Liver (tissue), 9 donors: ENCODE measurements around the gene MFSD1. TPM values are rescaled to one million over a fixed set of nuclear protein-coding genes. Genes with fewer than 3 reads are reported as not detected.

Source experiments
- DNase-seq: peaks from one replicate; pipeline ENCODE4 v3.0.0-alpha.2; 2017; ENCODE audit warnings: low spot score
- H3K27ac ChIP-seq, 2 donors: one replicate each; pipeline ENCODE4 v1.7.0; 2013; ENCODE audit warnings: inconsistent platforms in 2 of 2, low read length in 2 of 2, control low read depth in 1 of 2, low read depth in 1 of 2, mild to moderate bottlenecking in 1 of 2
- H3K27me3 ChIP-seq, 4 donors: one replicate each; pipeline versions ENCODE4 v1.6.1 to v1.7.0; 2013; ENCODE audit warnings: low read length in 3 of 4, inconsistent platforms in 1 of 4, mild to moderate bottlenecking in 1 of 4, moderate library complexity in 1 of 4; ENCODE audit not compliant: control insufficient read depth in 4 of 4, insufficient read depth in 4 of 4
- H3K36me3 ChIP-seq, 4 donors: one replicate each; pipeline versions ENCODE4 v1.6.1 to v1.7.0; 2013; ENCODE audit warnings: low read length in 3 of 4, mild to moderate bottlenecking in 3 of 4, low read depth in 1 of 4, moderate library complexity in 1 of 4; ENCODE audit not compliant: control insufficient read depth in 4 of 4, insufficient read depth in 3 of 4
- H3K4me1 ChIP-seq, 4 donors: one replicate each; pipeline versions ENCODE4 v1.6.1 to v1.7.0; 2013; ENCODE audit warnings: low read length in 3 of 4, mild to moderate bottlenecking in 3 of 4, moderate library complexity in 1 of 4; ENCODE audit not compliant: control insufficient read depth in 4 of 4, insufficient read depth in 4 of 4
- H3K4me3 ChIP-seq, 3 donors: one replicate each; pipeline versions ENCODE4 v1.6.1 to v1.7.0; 2013; ENCODE audit warnings: low read length in 3 of 3, control low read depth in 1 of 3, low read depth in 1 of 3, mild to moderate bottlenecking in 1 of 3
- H3K9ac ChIP-seq, 2 donors: one replicate each; pipeline ENCODE4 v1.7.0; 2013; ENCODE audit warnings: low read length in 2 of 2, mild to moderate bottlenecking in 2 of 2, moderate library complexity in 2 of 2, control low read depth in 1 of 2, low read depth in 1 of 2
- H3K9me3 ChIP-seq, 4 donors: one replicate each; pipeline versions ENCODE4 v1.6.1 to v1.7.0; 2013; ENCODE audit warnings: low read length in 3 of 4; ENCODE audit not compliant: control insufficient read depth in 4 of 4
- ATF3 ChIP-seq: IDR thresholded peaks from 2 replicates; pipeline ENCODE4 v1.6.1; 2016; ENCODE audit warnings: antibody characterized with exemption
- EGR1 ChIP-seq, 2 donors: IDR thresholded peaks; 2 replicates each; pipeline ENCODE4 v1.6.1; 2016 to 2018; ENCODE audit warnings: antibody characterized with exemption in 2 of 2, low read depth in 2 of 2
- FOXA1 ChIP-seq: IDR thresholded peaks from 2 replicates; pipeline ENCODE4 v1.6.1; 2016; ENCODE audit warnings: antibody characterized with exemption
- FOXA2 ChIP-seq: IDR thresholded peaks from 2 replicates; pipeline ENCODE4 v1.6.1; 2016; ENCODE audit warnings: antibody characterized with exemption
- GABPA ChIP-seq, 2 donors: IDR thresholded peaks in 1 of 2; conservative IDR thresholded peaks in 1 of 2; 2 replicates each; pipeline ENCODE4 v1.6.1; 2016; ENCODE audit warnings: antibody characterized with exemption in 2 of 2, mild to moderate bottlenecking in 1 of 2, moderate library complexity in 1 of 2
- HNF4A ChIP-seq, 2 donors: conservative IDR thresholded peaks; 2 replicates each; pipeline ENCODE4 v1.6.1; 2016; ENCODE audit warnings: antibody characterized with exemption in 2 of 2, mild to moderate bottlenecking in 2 of 2
- HNF4G ChIP-seq: IDR thresholded peaks from 2 replicates; pipeline ENCODE4 v1.6.1; 2016; ENCODE audit warnings: antibody characterized with exemption
- JUND ChIP-seq, 2 donors: IDR thresholded peaks; 2 replicates each; pipeline ENCODE4 v1.6.1; 2016; ENCODE audit warnings: antibody characterized with exemption in 2 of 2
- NR2F2 ChIP-seq: IDR thresholded peaks from 2 replicates; pipeline ENCODE4 v1.6.1; 2016; ENCODE audit warnings: antibody characterized with exemption
- RXRA ChIP-seq, 2 donors: IDR thresholded peaks; 2 replicates each; pipeline ENCODE4 v1.6.1; 2017 to 2018; ENCODE audit warnings: antibody characterized with exemption in 2 of 2, mild to moderate bottlenecking in 1 of 2
- SP1 ChIP-seq: IDR thresholded peaks from 2 replicates; pipeline ENCODE4 v1.6.1; 2018; ENCODE audit warnings: antibody characterized with exemption, mild to moderate bottlenecking
- TAF1 ChIP-seq: conservative IDR thresholded peaks from 2 replicates; pipeline ENCODE4 v1.6.1; 2016; ENCODE audit warnings: antibody characterized with exemption, mild to moderate bottlenecking
- YY1 ChIP-seq: IDR thresholded peaks from 2 replicates; pipeline ENCODE4 v1.6.1; 2016; ENCODE audit warnings: antibody characterized with exemption, mild to moderate bottlenecking
- WGBS: extraction: QIAGEN DNeasy Blood & Tissue Kit; methylation state at CpG from one replicate; pipeline ENCODE4 v1.1.7; 2013; 5-methylcytosine and 5-hydroxymethylcytosine counted together
- polyA plus RNA-seq, 2 donors: library from polyadenylated mRNA; stranded (reverse) in 1 of 2; unstranded in 1 of 2; fragments of 200-250 nt in 1 of 2; fragments of >200 nt in 1 of 2; fragmentation: Nextera tagmentation in 1 of 2; extraction: Ambion mirVana in 1 of 2; gene quantifications; one replicate each; pipeline versions ENCODE4 v1.2.1 to v1.2.3, GENCODE V29; 2013 to 2015
- total RNA-seq, 2 donors: library from RNA; depleted of rRNA; stranded (reverse); fragments of >200 nt; gene quantifications; one replicate each; pipeline ENCODE4 v1.2.3, GENCODE V29; 2014
- TF ChIP-seq, protein P1 (sequence below): IDR thresholded peaks from 2 replicates; pipeline ENCODE4 v1.6.1; 2016; ENCODE audit warnings: antibody characterized with exemption
- donor health status: healthy.
- donor health status: healthy.
- donor health status: healthy.
- donor health status: healthy.
- donor health status: healthy.

Gene MFSD1
- total and polyA plus RNA-seq, 4 donors: 30.4 to 84.7 (median 60.3) TPM

- TF ChIP-seq NR2F2: no peak
- TF ChIP-seq ATF3: no peak
- TF ChIP-seq HNF4A (conservative IDR thresholded peaks at IDR 0.05): no peak
- TF ChIP-seq JUND (IDR thresholded peaks at IDR 0.05): no peak
- TF ChIP-seq HNF4G: no peak
- TF ChIP-seq, protein P1, sequence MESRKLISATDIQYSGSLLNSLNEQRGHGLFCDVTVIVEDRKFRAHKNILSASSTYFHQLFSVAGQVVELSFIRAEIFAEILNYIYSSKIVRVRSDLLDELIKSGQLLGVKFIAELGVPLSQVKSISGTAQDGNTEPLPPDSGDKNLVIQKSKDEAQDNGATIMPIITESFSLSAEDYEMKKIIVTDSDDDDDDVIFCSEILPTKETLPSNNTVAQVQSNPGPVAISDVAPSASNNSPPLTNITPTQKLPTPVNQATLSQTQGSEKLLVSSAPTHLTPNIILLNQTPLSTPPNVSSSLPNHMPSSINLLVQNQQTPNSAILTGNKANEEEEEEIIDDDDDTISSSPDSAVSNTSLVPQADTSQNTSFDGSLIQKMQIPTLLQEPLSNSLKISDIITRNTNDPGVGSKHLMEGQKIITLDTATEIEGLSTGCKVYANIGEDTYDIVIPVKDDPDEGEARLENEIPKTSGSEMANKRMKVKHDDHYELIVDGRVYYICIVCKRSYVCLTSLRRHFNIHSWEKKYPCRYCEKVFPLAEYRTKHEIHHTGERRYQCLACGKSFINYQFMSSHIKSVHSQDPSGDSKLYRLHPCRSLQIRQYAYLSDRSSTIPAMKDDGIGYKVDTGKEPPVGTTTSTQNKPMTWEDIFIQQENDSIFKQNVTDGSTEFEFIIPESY: no peak
- 95% methylated on average over 5 of the region's 5 CpGs for WGBS
- Histone ChIP-seq H3K27me3 (no peaks in the 10 kb centered on the region), H3K9ac (no peak overlapping the region), H3K27ac (no peak overlapping the region), H3K36me3 (peaks cover 2 to 53% (median 44%) of the 10 kb centered on the region in 4 donors), H3K4me3 (no peak overlapping the region), H3K4me1 (no peaks in the 10 kb centered on the region), H3K9me3 (no peaks in the 10 kb centered on the region)
- no peak for DNase-seq
Measured at GRCh38 chr3:158821847-158822246, 20.0 kb downstream of the MFSD1 start.

GRCh38 chr3:158823426-158823825, 21.6 kb downstream of the MFSD1 start:
- no peaks in the 10 kb centered on the region for H3K4me1 ChIP-seq
- peaks cover 4 to 51% (median 42%) of the 10 kb centered on the region in 4 donors for H3K36me3 ChIP-seq
- 98% methylated on average over 4 of the region's 4 CpGs for WGBS
- no peak overlapping the region for H3K4me3 ChIP-seq
- no peaks in the 10 kb centered on the region for H3K9me3 ChIP-seq
- no peak overlapping the region for H3K9ac ChIP-seq
- DNase-seq: no peak
- no peak for TF ChIP-seq FOXA2
- no peak for TF ChIP-seq SP1
- TF ChIP-seq, protein P1: no peak
- TF ChIP-seq EGR1 (IDR thresholded peaks at IDR 0.05; ENCODE audit: low read depth in 2 of 2): no peak
- TF ChIP-seq ATF3: no peak
- no peak overlapping the region for H3K27ac ChIP-seq
- H3K27me3 ChIP-seq: no peaks in the 10 kb centered on the region

DNA sequence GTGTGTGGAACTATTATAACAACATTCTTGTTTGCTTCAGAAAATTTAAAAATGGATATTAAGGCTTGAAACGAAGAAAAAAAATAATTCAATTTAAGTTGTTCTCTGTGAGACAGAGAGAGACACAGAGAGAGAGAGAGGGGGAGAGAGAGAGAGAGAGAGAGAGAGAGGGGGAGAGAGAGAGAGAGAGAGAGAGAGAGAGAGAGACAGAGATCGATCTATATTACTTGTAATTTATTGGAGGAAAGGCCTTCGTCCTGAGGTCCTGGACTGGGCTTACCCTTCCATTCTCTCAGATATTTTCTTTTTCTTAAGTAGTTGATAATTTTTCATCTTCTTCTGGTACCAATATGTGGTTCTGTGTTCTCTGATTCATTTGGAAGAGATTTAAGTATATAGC, 25.9 kb downstream of the MFSD1 start:
- Histone ChIP-seq H3K4me3 (no peak overlapping the region), H3K9ac (no peak overlapping the region), H3K27me3 (no peaks in the 10 kb centered on the region), H3K36me3 (peaks cover 8 to 42% (median 35%) of the 10 kb centered on the region in 4 donors), H3K27ac (no peak overlapping the region), H3K9me3 (no peaks in the 10 kb centered on the region), H3K4me1 (no peaks in the 10 kb centered on the region)
- 89% methylated on average over 3 of the region's 3 CpGs for WGBS
- no peak for DNase-seq
- TF ChIP-seq TAF1 (no peak), GABPA (IDR thresholded peaks at IDR 0.05 in 1 of 2, conservative IDR thresholded peaks at IDR 0.05 in 1 of 2) (no peak), RXRA (IDR thresholded peaks at IDR 0.05) (no peak), ATF3 (no peak), SP1 (no peak), HNF4G (no peak), YY1 (no peak), HNF4A (conservative IDR thresholded peaks at IDR 0.05) (no peak), FOXA1 (no peak)
- TF ChIP-seq, protein P1: no peak
